ENCODE data around the gene PNP.

The PNP gene

GRCh38 chr14:20455355-20456300 lies 13.6 kb upstream of the PNP start:
- peak in 1 of 2 donors; percentile 50 for DNase-seq (ENCODE audit: low read depth in 2 of 2)

DNA sequence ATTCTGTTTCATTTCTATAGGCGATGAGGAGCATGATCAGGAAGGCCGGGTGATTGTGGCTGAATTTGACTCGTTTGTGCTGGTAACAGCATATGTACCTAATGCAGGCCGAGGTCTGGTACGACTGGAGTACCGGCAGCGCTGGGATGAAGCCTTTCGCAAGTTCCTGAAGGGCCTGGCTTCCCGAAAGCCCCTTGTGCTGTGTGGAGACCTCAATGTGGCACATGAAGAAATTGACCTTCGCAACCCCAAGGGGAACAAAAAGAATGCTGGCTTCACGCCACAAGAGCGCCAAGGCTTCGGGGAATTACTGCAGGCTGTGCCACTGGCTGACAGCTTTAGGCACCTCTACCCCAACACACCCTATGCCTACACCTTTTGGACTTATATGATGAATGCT lies 12.2 kb upstream of the PNP start:
- DNase-seq (ENCODE audit: low read depth in 2 of 2), result no peak

DNA sequence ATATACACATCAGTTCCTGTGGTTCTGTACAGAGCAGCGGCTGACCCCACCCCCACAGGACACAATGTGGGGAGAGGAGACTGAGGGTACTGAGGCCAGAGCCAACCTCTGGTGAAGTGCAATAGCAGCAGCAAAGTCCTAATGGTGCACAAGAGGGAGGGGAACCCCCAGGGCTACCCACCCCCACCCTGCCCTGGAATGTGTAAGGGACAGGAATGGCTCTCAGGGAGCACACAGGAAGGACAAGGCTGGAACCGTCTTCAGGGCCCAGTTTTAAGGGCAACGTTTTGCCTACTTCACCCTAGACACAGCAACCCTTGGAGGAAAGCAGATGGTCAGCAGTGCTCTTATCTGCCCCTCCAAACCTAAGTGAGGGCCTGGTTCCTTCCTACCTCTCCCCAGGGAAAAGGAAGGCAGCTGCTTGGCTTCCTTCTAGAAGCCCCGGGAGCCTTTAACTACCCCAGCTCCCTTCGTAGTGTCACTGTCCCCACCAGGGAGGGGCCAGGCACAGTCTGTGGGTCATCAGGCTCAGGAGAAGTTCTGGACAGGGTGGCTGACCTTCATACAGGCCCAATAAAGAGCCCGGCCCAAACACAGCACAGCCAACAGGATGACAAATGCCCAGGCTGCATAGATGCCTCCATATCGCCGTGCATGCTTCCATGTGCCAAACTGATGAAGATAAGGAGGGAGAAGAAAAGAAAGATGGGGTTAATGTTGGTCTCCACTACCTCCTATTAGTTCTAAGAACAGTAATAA lies 11.0 kb upstream of the PNP start:
- DNase-seq (ENCODE audit: low read depth in 2 of 2), result no peak

DNA sequence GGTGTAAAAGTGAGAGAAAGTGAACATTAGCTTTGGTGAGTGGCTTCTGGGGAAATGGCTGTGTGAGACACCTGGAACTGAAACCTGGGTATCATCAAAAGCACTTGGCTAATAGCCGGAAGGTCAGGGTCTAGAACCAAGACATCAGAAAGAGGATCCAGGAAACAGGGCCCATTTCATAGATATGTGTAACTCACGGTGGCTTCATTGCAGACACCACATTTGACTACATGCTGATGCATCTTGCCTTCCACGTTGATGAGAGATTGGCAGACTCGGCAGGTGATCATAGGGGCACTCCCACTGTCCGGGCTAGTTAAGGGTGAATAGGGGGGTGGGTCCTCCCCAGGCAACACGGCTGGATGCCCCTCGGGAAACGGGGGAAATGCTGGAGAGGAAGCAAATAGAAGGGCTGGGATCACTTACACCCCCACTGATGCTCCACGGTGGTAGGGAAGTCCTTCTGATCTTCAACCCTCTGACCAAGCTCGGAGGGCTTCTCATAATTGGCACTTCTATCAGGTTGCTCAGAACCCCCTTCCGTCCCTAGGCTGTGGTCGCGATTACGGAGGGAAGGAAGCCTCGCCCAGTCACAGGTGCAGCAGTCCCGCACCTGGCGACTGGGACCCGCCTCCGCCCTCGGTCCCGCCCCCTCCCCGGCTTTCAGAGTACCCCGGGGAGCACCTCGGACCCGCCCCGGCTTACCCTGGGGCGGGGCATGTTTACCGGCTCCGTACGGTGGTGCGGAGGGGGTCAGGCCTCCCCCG lies 8.6 kb upstream of the PNP start:
- peak in 1 of 2 donors; percentile 24 for DNase-seq (ENCODE audit: low read depth in 2 of 2)

GRCh38 chr14:20461225-20462141 lies 7.7 kb upstream of the PNP start, which contains the start of gene PIP4P1:
Gene PIP4P1, minus strand, starts transcription at chr14:20461434. Its CDS starts 109 bp downstream, at chr14:20461325.
- peak; percentile 90 to 97 for DNase-seq (ENCODE audit: low read depth in 2 of 2)

- no peak for DNase-seq (ENCODE audit: low read depth in 2 of 2)
These were observed 403 bp upstream of the PNP start for GRCh38 chr14:20468764-20469241.

- DNase-seq (ENCODE audit: low read depth in 2 of 2), result peak in 1 of 2 donors; percentile 30
These were observed 840 bp downstream of the PNP start for GRCh38 chr14:20469890-20470602.

DNA sequence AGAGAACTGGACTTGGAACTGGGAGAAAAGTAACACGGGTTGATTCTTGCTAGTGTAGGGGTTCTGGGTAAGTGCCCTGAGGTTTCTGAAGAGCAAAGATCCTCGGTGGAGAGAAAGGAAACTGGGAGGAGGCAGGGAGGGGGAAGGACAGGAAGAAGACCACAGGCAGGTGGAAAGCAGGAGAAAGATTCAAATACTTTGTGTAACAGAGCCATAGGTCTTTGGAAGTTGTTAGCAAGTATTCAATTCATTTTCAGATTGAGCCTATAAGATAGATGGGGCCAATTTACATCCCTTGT lies 1.3 kb downstream of the PNP start:
- no peak for DNase-seq (ENCODE audit: low read depth in 2 of 2)

DNA sequence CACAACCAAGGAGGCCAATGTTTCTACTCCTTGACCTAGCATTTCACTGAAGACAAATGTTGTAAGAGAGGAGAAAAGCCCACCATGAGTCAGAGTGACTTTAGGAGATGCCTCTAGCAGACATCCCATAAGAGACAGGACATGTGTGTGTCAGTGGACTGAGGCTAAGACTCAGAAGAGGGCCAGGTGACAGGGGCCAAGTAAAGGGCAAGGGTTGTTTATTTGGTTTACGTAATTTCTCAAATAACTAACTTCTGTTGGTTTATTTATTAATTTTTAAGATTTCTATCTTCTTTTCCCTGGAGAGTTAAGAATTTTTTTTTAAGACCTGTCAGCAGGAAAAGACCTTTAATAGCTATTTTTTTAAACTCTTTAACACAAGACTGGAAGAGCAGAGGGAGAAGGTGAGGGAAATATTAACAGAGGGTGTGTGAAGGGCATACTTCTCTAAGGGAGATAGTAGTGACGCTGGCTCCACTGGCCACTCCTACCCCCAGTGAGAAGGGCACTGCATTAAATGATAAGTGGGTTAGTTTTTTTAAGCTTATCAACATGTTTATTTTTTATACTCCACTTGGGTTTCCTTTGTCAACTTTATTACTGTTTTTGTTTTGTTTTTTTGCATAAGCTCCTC lies 3.4 kb downstream of the PNP start:
- no peak for DNase-seq (ENCODE audit: low read depth in 2 of 2)

- DNase-seq (ENCODE audit: low read depth in 2 of 2), result no peak
These were observed 7.6 kb downstream of the PNP start for GRCh38 chr14:20476776-20477175.

- no peak for DNase-seq (ENCODE audit: low read depth in 2 of 2)
These were observed 8.1 kb downstream of the PNP start for GRCh38 chr14:20477211-20477876.

DNA sequence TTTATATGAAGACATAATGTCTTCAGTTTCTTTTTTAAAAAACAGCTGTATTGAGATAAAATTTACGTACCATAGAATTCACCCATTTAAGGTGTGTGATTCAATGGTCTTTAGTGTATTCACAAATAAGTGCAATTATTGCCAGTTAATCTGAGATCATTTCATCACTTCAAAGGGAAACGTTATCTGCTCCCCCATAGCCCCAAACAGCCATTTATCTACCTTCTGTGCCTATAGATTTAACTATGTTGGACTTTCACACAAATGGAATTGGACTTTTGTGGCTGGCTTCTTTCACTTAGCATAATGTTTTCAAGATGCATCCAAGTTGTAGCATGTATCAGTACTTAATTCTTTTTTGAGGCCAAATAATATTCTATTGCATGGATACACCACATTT lies 9.7 kb downstream of the PNP start:
- DNase-seq (ENCODE audit: low read depth in 2 of 2), result no peak

DNA sequence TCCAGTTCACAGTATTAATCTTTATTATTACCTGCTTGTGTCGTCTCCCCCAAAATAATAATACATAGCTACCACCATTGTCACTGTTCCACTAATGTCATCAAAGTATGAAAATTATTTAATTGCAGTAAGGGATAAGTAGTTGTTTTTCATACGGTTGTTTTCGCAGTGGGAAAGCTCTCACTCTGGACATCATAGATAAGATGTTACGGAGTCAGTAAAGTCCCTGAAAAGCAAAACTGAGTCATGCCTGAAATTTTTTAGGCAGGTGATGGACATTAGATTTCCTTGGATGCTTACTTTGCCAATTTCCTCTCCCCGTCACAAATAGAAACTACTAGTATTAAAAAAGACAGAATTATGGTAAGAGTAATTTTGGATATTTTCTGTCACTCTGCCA lies 13.2 kb downstream of the PNP start:
- no peak for DNase-seq (ENCODE audit: low read depth in 2 of 2)

DNA sequence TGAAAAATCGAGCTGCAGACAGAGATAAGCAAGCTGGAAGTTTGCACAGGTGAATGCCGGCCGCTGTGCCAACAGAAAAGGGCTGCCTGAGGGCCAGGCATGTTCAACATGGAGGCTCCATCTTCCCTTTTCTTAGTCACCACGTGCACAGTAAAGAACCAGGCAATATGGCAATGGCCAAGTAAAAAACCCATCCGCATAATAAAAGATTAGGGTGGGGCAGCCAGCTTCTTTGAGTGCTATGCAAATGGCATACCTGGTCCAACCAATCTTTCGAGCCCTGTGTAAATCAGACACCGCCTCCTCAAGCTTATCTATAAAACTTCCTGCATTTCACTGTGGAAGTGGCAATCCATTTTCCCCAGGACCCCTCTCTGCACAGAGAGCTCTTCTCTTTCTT lies 16.7 kb downstream of the PNP start:
- no peak for DNase-seq (ENCODE audit: low read depth in 2 of 2)

DNA sequence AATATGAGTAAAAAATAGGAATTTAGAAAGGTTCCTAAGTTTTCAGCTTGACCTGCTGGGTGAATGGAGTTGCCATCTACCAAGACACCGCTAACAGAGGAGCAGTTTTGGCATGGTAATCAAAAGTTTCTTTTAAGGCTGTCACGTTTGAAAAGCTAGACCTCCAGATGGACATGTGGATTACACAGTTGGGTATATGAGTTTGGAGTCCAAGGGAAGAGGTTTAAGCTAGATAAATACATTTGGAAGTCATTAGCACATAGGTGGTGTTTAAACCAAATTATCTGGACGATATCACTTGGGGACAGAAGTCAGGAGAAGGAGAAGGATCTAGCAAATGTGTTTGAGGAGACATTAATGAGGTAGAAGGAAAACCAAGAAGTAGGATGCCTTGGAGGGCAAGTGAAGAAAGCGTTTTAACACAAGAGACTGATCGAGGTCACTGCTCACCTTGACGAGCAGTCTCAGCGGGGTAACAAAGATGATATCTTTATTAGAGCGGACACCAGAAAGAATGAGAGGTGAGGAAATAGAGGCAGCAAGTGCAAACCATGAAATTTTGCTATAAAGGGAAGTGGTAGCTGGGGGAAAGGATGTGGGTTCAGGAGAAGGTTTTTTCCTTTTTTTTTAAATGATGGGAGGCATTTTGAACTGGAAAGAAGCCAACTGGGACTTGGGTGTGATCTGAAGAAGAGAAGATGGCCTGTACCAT lies 17.6 kb downstream of the PNP start:
- no peak for DNase-seq (ENCODE audit: low read depth in 2 of 2)

GRCh38 chr14:20487396-20487725 lies 18.2 kb downstream of the PNP start:
- no peak for DNase-seq (ENCODE audit: low read depth in 2 of 2)

GRCh38 chr14:20489093-20489994 lies 20.1 kb downstream of the PNP start:
- no peak for DNase-seq (ENCODE audit: low read depth in 2 of 2)

DNA sequence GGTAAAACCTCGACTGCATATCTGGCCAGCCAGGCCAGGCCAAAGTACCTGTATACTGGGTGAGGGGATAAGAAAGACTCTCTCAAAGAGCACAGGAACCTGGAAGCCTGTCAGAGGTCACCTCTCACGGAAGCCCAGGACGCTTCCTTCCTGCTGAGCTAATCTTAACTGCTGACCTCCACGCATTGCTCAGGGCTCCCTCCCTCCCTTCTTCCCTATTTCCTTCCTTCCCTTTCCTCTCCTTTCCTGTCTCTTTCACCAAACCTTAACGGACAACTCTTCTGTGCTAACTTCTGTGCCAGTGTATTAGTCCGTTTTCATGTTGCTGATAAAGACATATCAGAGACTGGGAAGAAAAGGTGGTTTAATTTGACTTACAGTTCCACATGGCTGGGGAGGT lies 21.4 kb downstream of the PNP start:
- no peak for DNase-seq (ENCODE audit: low read depth in 2 of 2)
